GM04503 (cell line): ENCODE measurements around the gene C3orf80.
"Not testable (repeated sequence)": the region's sequence is repeated elsewhere in the genome, so short reads cannot be mapped to it uniquely, and the experiment has no call there.

Experiments
- DNase-seq: peaks from one replicate; pipeline ENCODE4 v3.0.0-alpha.2; 2012; ENCODE audit warnings: low read depth

Gene C3orf80

GRCh38 chr3:160225176-160226025, at the start of gene C3orf80:
Gene C3orf80, plus strand, starts transcription at chr3:160225422. Its CDS starts 214 bp downstream, at chr3:160225636.
- no peak for DNase-seq

DNA sequence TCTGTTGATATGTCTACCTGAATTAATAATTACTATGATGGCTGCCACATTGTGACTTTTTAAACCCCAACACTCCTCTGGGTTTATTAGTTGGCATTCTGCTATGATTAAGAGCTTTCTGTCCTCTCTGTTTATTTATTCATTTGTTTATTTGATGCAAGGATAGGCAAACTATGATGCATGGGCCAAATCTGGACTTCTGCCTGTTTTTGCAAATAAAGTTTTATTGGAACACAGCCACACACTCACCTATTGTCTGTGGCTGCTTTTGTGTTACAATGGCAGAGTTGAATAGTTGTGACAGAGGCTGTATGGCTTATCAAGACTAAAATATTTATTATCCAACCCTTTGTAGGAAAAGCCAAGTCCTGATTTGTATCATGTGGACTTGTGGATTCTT, 48.3 kb upstream of the C3orf80 start:
- no peak for DNase-seq

DNA sequence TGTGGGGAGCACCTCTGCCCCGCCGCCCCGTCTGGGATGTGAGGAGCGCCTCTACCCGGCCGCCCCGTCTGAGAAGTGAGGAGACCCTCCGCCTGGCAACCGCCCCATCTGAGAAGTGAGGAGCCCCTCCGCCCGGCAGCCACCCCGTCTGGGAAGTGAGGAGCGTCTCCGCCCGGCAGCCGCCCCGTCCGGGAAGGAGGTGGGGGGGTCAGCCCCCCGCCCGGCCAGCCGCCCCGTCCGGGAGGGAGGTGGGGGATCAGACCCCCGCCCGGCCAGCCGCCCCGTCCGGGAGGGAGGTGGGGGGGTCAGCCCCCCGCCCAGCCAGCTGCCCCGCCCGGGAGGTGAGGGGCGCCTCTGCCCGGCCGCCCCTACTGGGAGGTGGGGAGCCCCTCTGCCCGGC, 46.6 kb upstream of the C3orf80 start:
- DNase-seq: not testable (repeated sequence)

DNA sequence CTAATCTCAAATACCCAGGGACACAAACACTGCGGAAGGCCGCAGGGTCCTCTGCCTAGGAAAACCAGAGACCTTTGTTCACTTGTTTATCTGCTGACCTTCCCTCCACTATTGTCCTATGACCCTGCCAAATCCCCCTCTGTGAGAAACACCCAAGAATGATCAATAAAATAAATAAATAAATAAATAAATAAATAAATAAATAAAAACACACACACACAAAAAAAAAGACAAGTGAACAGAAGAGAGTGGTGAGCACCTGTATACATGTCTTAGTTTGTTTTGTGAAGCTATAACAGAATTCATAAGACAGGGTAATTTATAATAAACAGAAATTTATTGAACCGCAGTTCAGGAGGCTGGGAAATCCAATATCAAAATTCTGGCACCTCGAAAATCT, 45.8 kb upstream of the C3orf80 start:
- not testable (repeated sequence) for DNase-seq

GRCh38 chr3:160179906-160180305, 45.3 kb upstream of the C3orf80 start:
- no peak for DNase-seq

DNA sequence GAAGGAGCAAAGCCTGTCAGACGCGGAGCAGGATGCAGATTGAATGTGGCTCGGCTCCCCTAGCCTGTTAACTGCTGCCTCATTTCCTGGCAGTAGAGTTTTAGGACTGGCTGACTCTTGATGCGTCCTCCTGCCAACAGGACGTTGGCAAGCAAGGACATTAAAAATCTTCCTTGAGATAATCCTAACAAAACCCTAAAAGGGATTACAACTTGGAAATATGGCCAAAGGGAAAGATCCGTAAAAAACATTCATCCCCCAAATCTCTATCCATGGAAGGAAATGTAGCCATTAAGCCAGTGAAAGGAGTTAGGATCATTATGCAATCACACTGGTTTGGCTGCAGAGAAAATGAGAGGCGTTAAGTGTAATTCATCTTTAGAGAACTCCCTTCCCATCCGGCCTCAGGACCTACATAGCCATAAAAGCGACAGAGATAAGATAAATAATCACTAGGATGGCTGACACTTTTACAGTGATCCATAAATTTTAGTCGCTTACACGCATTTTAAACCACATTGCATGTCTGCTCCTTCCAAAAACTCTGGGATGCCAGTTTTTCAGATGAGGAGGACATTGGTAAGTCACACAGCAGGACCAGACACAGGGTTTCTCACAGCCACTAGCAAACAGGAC, 44.5 kb upstream of the C3orf80 start:
- DNase-seq: peak; percentile 98

DNA sequence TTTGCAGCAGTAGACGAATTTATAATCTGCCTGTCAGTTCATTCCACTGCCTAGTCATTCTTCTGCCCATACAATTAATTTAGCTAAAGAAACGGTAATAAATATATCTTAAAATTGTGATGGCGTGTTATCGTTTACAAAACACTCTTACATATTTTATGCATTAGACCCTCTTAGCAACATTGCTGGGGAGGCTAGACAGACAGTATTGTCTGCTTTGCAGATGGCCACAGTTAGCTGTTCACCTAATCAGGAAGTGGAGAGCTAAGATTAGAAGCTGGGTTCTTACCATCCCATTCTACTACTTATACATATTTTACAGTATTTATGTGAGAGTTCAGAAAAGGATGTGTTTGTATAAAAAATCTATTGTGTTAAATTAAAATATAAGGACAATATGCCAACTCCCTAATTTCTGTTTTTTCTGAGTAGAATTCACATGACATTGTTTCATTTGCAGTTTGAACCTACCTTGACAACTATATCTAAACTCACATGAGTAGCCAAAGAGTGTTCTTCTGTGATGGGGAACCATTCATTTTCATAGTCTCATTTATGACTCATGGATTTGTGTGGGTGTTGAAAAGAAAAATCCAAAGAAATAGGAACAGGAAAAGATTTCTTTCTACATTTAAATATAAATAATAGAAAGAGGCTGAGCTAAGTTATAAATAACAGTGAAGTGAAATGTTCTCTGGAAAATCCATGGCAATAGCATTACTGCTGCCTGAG, 41.7 kb upstream of the C3orf80 start:
- DNase-seq: no peak

DNA sequence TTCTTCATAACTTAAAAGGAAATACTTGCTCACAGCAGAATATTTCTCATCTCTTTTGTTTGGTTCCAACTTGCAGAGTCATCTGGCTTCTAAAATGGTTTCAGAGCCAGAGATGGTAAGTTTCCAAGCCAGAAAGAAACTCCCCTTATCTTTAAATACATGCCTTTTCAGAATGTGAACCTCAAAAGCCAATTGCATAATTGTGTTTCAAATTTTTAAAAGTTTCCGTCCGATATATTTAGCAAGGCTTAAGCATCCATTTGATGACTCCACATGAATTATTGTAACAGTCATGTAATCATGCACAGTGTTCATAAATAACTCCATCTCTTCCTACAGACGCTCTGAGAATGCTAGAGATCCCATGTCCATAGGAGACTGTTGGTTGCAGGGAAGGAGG, 40.6 kb upstream of the C3orf80 start:
- peak; percentile 83 for DNase-seq

- no peak for DNase-seq
Observed at GRCh38 chr3:160185751-160186150, 39.5 kb upstream of the C3orf80 start.

DNA sequence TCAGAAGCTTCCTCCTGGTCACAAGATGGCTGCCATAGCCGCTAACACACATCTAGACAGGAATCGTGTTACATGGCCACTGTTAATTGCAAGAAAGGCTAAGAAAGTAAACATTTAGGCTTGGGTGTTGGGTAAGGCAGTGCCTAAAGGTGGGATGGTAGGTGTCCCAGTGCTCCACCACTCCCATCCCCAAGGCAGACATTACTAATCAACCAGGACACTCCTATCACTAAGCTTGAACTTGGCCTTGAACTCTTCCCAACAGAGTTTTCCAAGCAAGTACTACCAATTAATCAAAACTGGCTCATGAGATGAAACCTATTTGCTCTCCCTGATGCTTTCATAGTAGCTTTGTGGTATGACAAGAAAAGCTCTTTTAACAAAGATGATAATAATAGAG, 37.9 kb upstream of the C3orf80 start:
- DNase-seq: no peak

GRCh38 chr3:160192310-160193029, 32.8 kb upstream of the C3orf80 start:
- DNase-seq: no peak

GRCh38 chr3:160193644-160194192, 31.5 kb upstream of the C3orf80 start:
- DNase-seq: no peak

GRCh38 chr3:160194438-160194837, 30.8 kb upstream of the C3orf80 start:
- DNase-seq: no peak

DNA sequence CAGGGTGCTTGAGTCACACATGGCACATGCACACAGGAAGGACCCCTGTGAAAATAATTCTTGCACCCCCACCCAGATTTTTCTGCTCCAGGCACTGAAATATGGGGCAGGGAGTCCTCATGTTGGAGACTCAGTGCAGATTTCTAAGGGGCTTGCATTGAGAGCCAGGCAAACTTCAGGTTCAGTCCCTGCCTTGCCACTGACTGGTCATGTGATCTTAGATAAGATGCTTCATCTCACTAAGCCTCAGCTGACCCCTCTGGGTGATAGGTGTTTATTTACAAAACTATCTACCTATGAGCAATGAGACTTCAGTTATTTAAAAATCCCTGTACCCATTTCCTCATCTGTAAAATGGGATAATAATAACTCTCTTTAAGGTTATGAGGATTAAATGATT, 30.1 kb upstream of the C3orf80 start:
- DNase-seq: no peak

GRCh38 chr3:160196511-160197104, 28.6 kb upstream of the C3orf80 start:
- no peak for DNase-seq

- DNase-seq: no peak
Observed at GRCh38 chr3:160199108-160199507, 26.1 kb upstream of the C3orf80 start.

DNA sequence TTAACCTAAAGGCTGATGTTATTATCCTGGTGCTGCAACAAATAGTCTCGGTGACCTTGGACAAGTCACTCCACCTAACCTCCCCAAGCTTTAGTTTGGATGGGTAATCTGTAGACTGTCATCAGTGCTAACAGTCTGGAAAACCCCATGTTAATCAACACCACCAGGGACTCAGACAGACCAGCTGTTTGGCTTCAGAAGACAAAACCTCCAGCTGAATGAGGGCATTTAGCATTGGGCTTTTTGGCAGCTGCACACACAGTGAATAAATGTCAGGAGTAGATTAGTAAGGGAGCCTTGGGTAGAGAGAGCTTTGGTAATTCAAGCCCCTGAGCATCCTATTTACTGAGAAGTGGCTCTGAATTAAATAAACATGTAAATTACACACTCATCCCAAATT, 24.9 kb upstream of the C3orf80 start:
- no peak for DNase-seq

DNA sequence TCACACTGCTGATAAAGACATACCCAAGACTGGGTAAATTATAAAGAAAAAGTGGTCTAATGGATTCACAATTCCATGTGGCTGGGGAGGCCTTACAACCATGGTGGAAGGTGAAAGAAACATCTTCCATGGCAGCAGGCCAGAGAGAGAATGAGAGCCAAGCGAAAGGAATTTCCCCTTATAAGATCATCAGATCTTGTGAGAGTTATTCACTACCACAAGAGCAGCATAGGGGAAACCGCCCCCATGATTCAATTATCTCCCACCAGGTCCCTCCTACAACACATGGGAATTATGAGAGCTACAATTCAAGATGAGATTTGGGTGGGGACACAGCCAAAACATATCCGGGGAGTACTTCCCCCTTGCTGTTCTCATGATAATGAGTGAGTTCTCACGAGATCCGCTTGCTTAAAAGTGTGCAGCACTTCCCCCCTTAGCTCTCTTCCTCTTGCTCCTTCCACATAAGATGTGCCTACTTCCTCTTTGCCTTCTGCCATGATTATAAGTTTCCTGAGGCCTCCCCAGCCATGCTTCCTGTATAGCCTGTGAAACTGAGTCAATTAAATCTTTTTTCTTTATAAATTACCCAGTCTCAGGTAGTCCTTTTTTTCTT, 20.7 kb upstream of the C3orf80 start:
- DNase-seq: not testable (repeated sequence)

DNA sequence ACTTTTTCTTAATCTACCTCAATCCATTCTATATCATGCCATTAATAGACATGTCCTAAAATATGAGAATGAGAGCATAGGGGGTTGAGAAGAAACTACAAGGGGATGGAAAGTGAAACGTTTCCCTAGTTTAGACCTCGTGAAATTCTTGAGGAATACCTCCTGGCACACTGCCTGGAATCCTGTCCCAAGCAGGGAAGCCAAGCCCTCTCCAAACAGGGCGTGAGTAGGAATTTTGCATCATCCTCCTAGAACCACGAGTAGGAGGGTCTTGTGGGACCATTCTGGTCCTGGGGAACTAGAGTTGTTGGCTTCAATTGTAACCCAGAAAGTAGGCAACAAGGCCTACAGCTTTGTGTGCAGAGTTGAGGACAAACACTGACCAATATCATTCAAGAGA, 19.6 kb upstream of the C3orf80 start:
- no peak for DNase-seq

- DNase-seq: no peak
Observed at GRCh38 chr3:160210341-160210740, 14.9 kb upstream of the C3orf80 start.

DNA sequence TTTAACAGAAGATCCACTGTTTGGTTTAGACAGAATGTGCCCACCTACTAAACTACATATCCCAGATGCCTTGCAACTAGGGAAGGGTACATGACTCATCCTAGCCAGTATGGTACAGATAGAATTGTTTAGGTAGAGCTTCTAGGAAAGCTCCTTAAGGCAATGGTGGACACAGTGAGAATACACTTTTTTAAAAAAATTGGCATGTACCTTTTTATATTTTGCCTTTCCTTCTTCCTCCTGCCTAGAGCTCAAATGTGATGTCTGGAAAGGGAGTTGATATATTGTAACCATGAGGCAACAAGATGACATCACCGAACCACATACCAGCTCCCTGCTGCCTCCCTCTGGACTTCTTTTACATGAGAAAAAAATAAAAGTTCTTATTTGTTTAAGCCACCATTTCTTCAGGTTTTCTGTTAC, 14.4 kb upstream of the C3orf80 start:
- DNase-seq: peak; percentile 21
